HuH-7.5 (cell line): ENCODE data around the gene FFAR1.
A peak's percentile ranks its signal among the peaks of the same experiment; 100 is the strongest.

Experiments
- DNase-seq: peaks from one replicate; pipeline ENCODE4 v3.0.0; 2011; ENCODE audit warnings: low spot score

The FFAR1 gene

GRCh38 chr19:35347171-35347929, at the start of gene FFAR1:
TSS of gene FFAR1 (plus strand) at chr19:35347902. CDS start at chr19:35351552, 3,650 bp downstream.
- no peak for DNase-seq

GRCh38 chr19:35297922-35298321, 49.8 kb upstream of the FFAR1 start:
- no peak for DNase-seq

- DNase-seq = no peak
Observed at GRCh38 chr19:35298561-35298972, 49.1 kb upstream of the FFAR1 start.

GRCh38 chr19:35299523-35300338, 48.0 kb upstream of the FFAR1 start:
- no peak for DNase-seq

- no peak for DNase-seq
Observed at GRCh38 chr19:35300339-35300649, 47.4 kb upstream of the FFAR1 start.

GRCh38 chr19:35301961-35302360, 45.7 kb upstream of the FFAR1 start:
- no peak for DNase-seq

- DNase-seq = no peak
Observed at GRCh38 chr19:35302446-35302845, 45.3 kb upstream of the FFAR1 start.

GRCh38 chr19:35303357-35303915, 44.3 kb upstream of the FFAR1 start:
- no peak for DNase-seq

GRCh38 chr19:35304036-35304435, 43.7 kb upstream of the FFAR1 start:
- DNase-seq = no peak

- DNase-seq = no peak
Observed at GRCh38 chr19:35305181-35305580, 42.5 kb upstream of the FFAR1 start.

GRCh38 chr19:35306473-35307246, 41.0 kb upstream of the FFAR1 start:
- peak; percentile 67 for DNase-seq

GRCh38 chr19:35307931-35308330, 39.8 kb upstream of the FFAR1 start:
- DNase-seq = no peak

- no peak for DNase-seq
Observed at GRCh38 chr19:35308910-35309309, 38.8 kb upstream of the FFAR1 start.

- DNase-seq = no peak
Observed at GRCh38 chr19:35309481-35310279, 38.0 kb upstream of the FFAR1 start.

GRCh38 chr19:35310331-35310730, 37.4 kb upstream of the FFAR1 start:
- DNase-seq = no peak

- no peak for DNase-seq
Observed at GRCh38 chr19:35310811-35311465, 36.8 kb upstream of the FFAR1 start.

- DNase-seq = no peak
Observed at GRCh38 chr19:35311901-35312665, 35.6 kb upstream of the FFAR1 start.

- no peak for DNase-seq
Observed at GRCh38 chr19:35313587-35313986, 34.1 kb upstream of the FFAR1 start.

- DNase-seq = no peak
Observed at GRCh38 chr19:35314031-35314430, 33.7 kb upstream of the FFAR1 start.

- DNase-seq = no peak
Observed at GRCh38 chr19:35314858-35315470, 32.7 kb upstream of the FFAR1 start.
